Measurements from ENCODE around the gene ZNRF1.
"Not testable (repeated sequence)": the region's sequence is repeated elsewhere in the genome, so short reads cannot be mapped to it uniquely, and the experiment has no call there.

Gene ZNRF1

GRCh38 chr16:75081179-75081859, 82.5 kb downstream of the ZNRF1 start:
- no peak for FAIRE-seq

- FAIRE-seq, result no peak
Observed at GRCh38 chr16:75083813-75084212, 85.0 kb downstream of the ZNRF1 start.

- FAIRE-seq, result no peak
Observed at GRCh38 chr16:75085556-75085955, 86.7 kb downstream of the ZNRF1 start.

GRCh38 chr16:75086281-75086680, 87.5 kb downstream of the ZNRF1 start:
- FAIRE-seq, result no peak

GRCh38 chr16:75086688-75087374, 88.0 kb downstream of the ZNRF1 start:
- no peak for FAIRE-seq

- no peak for FAIRE-seq
Observed at GRCh38 chr16:75087375-75087979, 88.7 kb downstream of the ZNRF1 start.

GRCh38 chr16:75088216-75088615, 89.4 kb downstream of the ZNRF1 start:
- no peak for FAIRE-seq

- no peak for FAIRE-seq
Observed at GRCh38 chr16:75088934-75089333, 90.1 kb downstream of the ZNRF1 start.

GRCh38 chr16:75089486-75090202, 90.8 kb downstream of the ZNRF1 start:
- FAIRE-seq, result no peak

GRCh38 chr16:75090899-75091298, 92.1 kb downstream of the ZNRF1 start:
- not testable (repeated sequence) for FAIRE-seq

GRCh38 chr16:75091619-75092018, 92.8 kb downstream of the ZNRF1 start:
- FAIRE-seq, result not testable (repeated sequence)

- FAIRE-seq, result no peak
Observed at GRCh38 chr16:75092777-75093176, 94.0 kb downstream of the ZNRF1 start.

GRCh38 chr16:75093598-75094540, 95.0 kb downstream of the ZNRF1 start:
- FAIRE-seq, result no peak

GRCh38 chr16:75095204-75095621, 96.4 kb downstream of the ZNRF1 start:
- no peak for FAIRE-seq

- FAIRE-seq, result no peak
Observed at GRCh38 chr16:75096656-75097055, 97.8 kb downstream of the ZNRF1 start.

GRCh38 chr16:75097191-75097761, 98.5 kb downstream of the ZNRF1 start:
- no peak for FAIRE-seq

GRCh38 chr16:75097941-75098901, 99.4 kb downstream of the ZNRF1 start:
- FAIRE-seq, result no peak

GRCh38 chr16:75099075-75099667, 100.3 kb downstream of the ZNRF1 start:
- no peak for FAIRE-seq

GRCh38 chr16:75099738-75100602, 101.1 kb downstream of the ZNRF1 start:
- no peak for FAIRE-seq

Measured in islet of Langerhans (tissue), 1 donor.